Measurements from ENCODE around the gene FNDC8. TPM values are rescaled to one million over a fixed set of nuclear protein-coding genes. Genes with fewer than 3 reads are reported as not detected.

FNDC8 gene
- total RNA-seq, result not detected

DNA sequence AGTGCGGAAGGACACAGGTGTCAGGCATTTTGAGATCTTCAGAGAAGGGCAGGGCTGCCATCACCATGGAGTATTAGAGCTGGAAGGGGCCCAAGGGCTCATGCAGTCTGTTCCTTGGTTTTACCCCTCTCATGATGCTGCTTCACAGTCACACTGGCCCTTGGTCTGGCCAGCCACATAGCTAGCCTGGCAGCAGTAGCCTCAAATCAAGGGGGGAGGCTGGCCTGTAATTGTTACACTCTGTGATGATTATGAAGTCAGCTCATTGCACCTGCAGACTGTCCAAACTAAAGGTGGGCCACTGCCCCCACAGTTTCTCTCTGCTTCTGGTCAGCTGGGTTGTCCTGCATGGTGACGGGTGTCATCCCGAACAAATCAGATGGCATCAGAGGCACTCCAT, at the start of gene FNDC8:
Gene FNDC8, plus strand, starts transcription at position 301 of the 400 bp plus-strand sequence. Its CDS starts 79 bp downstream, at position 380.
- Mint-ChIP-seq H3K4me3 (no peak within 1 kb of the TSS), H3K4me1 (peaks cover 17% of the 10 kb centered on the region), H3K27ac (no peak within 1 kb of the TSS), H3K36me3 (ENCODE audit: low read depth) (peaks cover 16% of the 10 kb centered on the region), H3K9me3 (no peaks in the 10 kb centered on the region), H3K27me3 (no peaks in the 10 kb centered on the region)
- ATAC-seq (replicated peaks), result no peak

DNA sequence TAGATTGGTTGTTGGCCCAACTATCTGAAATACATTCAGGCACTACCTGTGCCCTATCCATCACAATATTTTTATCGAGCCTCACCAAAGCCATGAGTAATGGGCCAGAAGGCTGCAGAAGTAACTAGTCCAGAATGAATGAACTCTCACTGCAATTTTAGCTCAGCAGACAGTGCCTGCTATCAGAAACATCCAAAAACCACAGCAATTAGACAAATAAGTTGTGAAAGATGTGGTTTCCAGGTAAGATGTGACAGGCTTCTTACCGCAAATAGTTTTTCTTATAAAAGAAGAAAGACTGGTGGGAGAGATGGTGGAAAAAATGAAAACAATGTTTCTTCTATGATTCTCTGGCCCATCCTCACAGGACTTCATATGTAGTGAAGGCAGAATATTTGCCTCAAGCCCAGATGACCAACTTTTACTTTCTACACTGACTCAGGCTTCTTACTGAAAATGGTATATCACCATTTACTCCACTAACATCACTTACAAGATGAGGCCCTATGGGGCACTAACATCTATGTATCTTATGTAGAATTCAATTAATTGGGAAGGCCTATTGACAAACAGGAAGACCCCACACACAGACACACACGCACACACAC, 48.1 kb upstream of the FNDC8 start:
- Mint-ChIP-seq H3K27ac (peak overlapping the region; percentile 86), H3K27me3 (no peaks in the 10 kb centered on the region), H3K4me3 (peak overlapping the region; percentile 75), H3K4me1 (peaks cover 37% of the 10 kb centered on the region), H3K36me3 (ENCODE audit: low read depth) (peaks cover 45% of the 10 kb centered on the region), H3K9me3 (no peaks in the 10 kb centered on the region)
- ATAC-seq (replicated peaks), result peak; percentile 78

DNA sequence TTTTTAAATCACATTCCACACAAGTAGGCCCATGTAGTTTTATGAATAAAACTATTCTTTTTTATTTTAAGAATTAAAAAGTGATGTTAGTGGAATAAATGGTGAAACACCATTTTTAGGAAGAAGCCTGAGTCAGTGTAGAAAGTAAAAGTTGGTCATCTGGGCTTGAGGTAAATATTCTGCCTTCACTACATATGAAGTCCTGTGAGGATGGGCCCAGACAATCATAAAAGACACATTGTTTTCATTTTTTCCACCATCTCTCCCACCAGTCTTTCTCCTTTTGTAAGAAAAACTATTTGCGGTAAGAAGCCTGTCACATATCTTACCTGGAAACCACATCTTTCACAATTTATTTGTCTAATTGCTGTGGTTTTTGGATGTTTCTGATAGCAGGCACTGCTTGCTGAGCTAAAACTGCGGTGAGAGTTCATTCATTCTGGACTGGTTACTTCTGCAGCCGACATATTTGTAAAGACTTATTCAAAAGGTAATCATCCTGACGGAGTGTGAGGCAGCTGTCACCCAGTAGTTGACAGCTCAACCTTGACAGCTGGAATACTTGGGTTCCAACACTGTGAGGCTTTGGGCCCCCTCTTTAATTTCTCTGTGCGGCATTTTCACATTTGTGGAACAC, 47.3 kb upstream of the FNDC8 start:
- no peaks in the 10 kb centered on the region for H3K9me3 Mint-ChIP-seq
- ATAC-seq (replicated peaks), result peak; percentile 71
- peaks cover 32% of the 10 kb centered on the region for H3K4me1 Mint-ChIP-seq
- H3K27me3 Mint-ChIP-seq, result no peaks in the 10 kb centered on the region
- peak overlapping the region; percentile 86 for H3K27ac Mint-ChIP-seq
- H3K4me3 Mint-ChIP-seq, result peak overlapping the region; percentile 75
- peaks cover 36% of the 10 kb centered on the region for H3K36me3 Mint-ChIP-seq (ENCODE audit: low read depth)

DNA sequence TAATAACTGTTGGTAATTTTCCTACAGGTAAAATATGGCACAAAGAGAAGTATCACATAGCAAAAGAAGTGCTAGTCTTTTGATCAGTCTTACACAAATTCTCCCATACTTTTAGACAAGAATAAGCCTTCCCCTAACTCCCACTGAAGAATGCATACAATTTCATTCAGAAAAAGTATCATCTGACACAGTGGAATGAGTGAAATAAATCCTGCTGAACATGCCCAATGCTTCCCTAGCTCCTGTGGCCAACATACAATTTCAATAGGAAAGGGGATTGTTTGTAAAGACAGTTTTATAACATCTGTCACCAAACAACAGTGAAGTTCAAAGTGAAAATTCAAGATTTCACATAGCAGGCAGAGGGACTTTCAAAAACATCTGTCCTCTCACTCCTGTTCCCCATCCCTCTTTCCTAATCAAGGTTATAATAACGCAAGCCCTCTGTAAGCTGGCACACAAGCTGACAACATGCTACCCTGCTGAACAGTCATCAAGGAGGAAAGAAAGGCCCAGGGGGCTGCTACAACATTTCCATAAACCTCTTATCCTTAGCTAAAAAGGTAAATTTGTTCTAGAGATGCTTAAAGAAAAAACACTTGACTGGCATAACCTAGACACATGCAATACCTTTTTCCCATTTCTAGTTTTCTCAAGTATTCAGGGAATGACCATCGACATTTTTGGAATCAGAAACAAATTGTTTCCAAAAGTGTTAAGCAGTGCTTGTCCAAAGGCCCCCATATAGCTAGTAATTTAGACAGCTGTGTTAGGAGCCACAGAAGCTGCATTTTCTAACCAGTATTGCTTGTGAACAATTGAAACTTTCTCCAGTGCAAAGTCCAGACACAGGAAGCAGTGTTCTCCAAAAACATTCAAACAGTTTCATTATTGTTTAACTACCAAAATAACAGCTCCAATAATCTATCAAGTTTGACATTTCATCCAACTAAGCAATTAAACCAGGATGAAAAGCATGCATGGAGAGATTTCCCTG, 46.4 kb upstream of the FNDC8 start:
- H3K4me3 Mint-ChIP-seq, result peak overlapping the region; percentile 75
- peak overlapping the region; percentile 86 for H3K27ac Mint-ChIP-seq
- ATAC-seq (replicated peaks), result no peak
- no peaks in the 10 kb centered on the region for H3K27me3 Mint-ChIP-seq
- peaks cover 33% of the 10 kb centered on the region for H3K4me1 Mint-ChIP-seq
- no peaks in the 10 kb centered on the region for H3K9me3 Mint-ChIP-seq
- peaks cover 37% of the 10 kb centered on the region for H3K36me3 Mint-ChIP-seq (ENCODE audit: low read depth)

DNA sequence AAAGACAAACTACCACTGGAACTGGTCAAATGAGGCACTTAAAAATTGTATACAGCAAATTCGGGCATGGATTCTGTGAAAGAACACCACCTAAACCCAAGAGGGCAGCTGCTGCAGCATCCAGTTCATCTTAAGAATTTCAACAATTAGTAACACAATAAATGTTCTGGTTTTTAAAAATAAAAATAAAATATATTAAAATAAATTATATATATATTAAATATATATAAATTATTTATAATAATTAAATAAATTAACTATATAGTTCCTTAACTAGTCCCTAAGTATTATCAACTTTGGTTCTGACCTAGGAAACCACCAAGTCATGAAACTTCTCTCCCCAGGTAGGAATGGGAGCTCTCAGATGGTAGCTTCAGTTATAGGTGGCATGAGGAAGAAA, 44.5 kb upstream of the FNDC8 start:
- H3K27ac Mint-ChIP-seq, result no peak overlapping the region
- ATAC-seq (replicated peaks), result no peak
- no peaks in the 10 kb centered on the region for H3K9me3 Mint-ChIP-seq
- peaks cover 35% of the 10 kb centered on the region for H3K36me3 Mint-ChIP-seq (ENCODE audit: low read depth)
- no peak overlapping the region for H3K4me3 Mint-ChIP-seq
- H3K4me1 Mint-ChIP-seq, result peaks cover 47% of the 10 kb centered on the region
- no peaks in the 10 kb centered on the region for H3K27me3 Mint-ChIP-seq

DNA sequence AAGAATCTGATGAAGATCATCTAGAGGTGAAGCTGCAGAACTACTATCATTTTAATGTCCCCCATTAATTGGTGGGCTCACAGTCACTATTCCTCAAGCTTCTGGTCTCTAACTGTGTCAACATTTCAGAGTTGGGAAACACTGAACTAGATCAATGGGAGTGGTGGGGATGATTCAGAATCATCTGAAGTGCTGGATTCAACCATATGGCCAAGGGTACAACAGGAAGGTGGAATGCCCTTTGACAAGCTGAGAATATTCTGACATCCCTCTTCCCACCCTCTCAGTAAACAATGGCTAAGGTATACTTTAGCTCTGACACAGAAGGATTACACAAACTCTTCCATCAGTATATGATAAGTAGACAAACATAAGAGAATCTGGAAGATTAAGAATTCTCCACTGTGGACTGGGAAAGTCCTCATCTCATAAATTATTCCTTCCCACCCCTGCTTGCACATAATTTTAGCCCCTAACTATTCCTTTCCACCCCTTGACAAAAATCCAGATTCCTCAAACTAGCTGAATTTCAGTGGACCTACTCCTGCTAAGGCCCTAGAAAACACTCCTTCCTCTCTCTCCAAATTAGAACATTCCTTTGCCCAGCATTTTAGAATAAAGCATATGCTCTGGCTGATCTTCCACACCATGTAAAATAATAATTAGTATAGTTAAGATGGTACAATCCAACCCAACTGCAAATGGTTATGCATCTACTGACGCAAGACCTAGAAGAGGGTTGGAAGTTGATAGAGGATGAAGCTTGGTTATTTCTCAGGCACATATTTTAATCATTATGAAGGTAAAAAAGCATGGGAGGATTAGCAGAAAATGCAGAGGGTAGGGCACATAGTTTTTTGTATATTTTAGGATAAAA, 41.6 kb upstream of the FNDC8 start:
- Mint-ChIP-seq H3K36me3 (ENCODE audit: low read depth) (peaks cover 20% of the 10 kb centered on the region), H3K9me3 (no peaks in the 10 kb centered on the region), H3K27ac (peak overlapping the region; percentile 84), H3K4me1 (peaks cover 42% of the 10 kb centered on the region), H3K27me3 (no peaks in the 10 kb centered on the region), H3K4me3 (peak overlapping the region; percentile 98)
- ATAC-seq (replicated peaks), result no peak

DNA sequence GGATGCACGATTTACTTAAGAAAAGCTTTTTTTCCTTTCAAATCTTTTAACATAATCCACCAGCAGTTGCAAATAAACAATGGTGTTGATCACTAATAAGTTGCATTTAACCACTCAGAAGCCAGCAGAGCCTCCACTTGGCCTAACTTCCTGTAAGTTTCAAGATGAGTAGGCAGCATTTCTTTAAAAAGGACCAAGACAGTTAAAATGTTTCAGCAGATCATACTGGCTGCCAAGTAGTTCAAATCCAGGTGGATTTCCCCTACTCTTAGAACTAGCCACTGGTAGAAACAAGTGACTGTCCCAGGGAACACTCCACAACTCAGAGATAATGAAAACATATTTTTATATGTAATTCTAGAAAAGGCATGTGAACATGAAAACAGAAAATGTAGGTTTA, 40.9 kb upstream of the FNDC8 start:
- Mint-ChIP-seq H3K36me3 (ENCODE audit: low read depth) (peaks cover 25% of the 10 kb centered on the region), H3K4me3 (peak overlapping the region; percentile 98), H3K9me3 (no peaks in the 10 kb centered on the region), H3K27me3 (no peaks in the 10 kb centered on the region), H3K27ac (peak overlapping the region; percentile 84), H3K4me1 (peaks cover 44% of the 10 kb centered on the region)
- ATAC-seq (replicated peaks), result peak; percentile 61

DNA sequence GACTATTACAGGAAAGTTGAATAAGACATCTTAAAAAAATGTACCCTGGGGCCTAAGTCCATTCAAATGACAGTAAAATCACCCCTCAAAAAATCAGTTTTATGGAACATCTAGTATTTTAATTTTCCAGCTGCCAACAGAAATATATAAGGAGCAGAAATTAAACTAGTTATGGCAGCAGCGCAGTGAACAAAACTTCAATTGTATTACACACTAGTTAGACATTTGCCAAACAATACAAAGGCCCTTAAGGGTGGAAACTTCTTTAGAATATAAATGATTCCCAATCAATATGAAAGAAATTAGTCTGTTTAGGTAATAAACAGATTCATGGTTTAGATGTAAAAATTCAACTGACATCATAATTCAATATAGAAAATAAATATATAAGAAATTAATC, 39.8 kb upstream of the FNDC8 start:
- peak overlapping the region; percentile 98 for H3K4me3 Mint-ChIP-seq
- H3K4me1 Mint-ChIP-seq, result peaks cover 52% of the 10 kb centered on the region
- peak overlapping the region; percentile 84 for H3K27ac Mint-ChIP-seq
- no peak for ATAC-seq (replicated peaks)
- no peaks in the 10 kb centered on the region for H3K27me3 Mint-ChIP-seq
- no peaks in the 10 kb centered on the region for H3K9me3 Mint-ChIP-seq
- peaks cover 33% of the 10 kb centered on the region for H3K36me3 Mint-ChIP-seq (ENCODE audit: low read depth)

DNA sequence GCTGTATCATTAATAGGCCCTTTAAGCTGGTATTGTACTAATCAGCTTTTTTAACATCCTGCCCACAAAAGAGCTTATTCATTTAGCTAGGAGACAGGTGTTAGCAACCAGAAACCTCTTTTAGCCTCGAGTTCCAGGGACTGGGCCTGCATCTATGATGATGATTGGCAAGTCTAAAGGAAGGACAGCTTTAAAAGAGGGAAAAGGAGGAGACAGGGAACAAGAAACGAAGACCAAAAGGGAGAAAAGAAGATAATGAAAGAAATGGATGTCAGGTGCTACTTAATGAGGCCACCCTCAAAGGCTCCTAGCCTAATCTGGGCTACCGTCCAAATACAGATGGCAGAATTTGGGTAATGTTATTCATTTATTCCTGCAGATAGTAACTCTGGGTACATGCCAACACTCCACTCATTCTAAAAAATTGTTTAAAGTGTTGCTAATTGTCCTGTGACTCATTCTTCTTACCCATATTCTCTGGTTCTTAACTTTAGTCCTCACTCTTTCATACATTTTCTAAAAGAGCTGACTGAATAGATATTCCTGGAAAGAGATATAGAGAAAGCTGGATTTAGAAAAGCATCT, 39.2 kb upstream of the FNDC8 start:
- H3K27me3 Mint-ChIP-seq, result no peaks in the 10 kb centered on the region
- H3K36me3 Mint-ChIP-seq (ENCODE audit: low read depth), result peaks cover 37% of the 10 kb centered on the region
- H3K27ac Mint-ChIP-seq, result peak overlapping the region; percentile 73
- H3K4me1 Mint-ChIP-seq, result peaks cover 56% of the 10 kb centered on the region
- peak overlapping the region; percentile 98 for H3K4me3 Mint-ChIP-seq
- no peaks in the 10 kb centered on the region for H3K9me3 Mint-ChIP-seq
- peak; percentile 63 for ATAC-seq (replicated peaks)

DNA sequence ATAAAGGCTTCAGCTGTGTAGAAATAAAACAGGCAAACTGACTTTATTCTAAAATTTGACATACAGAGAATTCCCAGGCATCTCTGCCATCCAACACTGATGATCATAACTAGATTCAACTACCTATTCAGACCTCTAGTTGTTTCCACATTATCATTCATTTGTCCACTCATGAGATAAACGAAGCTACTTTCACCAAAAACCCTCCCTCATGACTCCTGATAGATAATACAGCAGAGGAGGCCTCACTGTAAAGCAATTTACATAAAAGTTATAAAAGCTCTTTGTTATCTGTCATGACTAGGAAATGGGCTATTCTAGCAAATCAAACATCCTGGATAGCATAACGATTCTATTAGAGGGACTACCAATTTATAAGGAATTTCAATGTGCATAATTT, 38.3 kb upstream of the FNDC8 start:
- ATAC-seq (replicated peaks), result no peak
- peaks cover 44% of the 10 kb centered on the region for H3K36me3 Mint-ChIP-seq (ENCODE audit: low read depth)
- H3K4me3 Mint-ChIP-seq, result peak overlapping the region; percentile 98
- peaks cover 56% of the 10 kb centered on the region for H3K4me1 Mint-ChIP-seq
- H3K27ac Mint-ChIP-seq, result peak overlapping the region; percentile 73
- no peaks in the 10 kb centered on the region for H3K27me3 Mint-ChIP-seq
- no peaks in the 10 kb centered on the region for H3K9me3 Mint-ChIP-seq

DNA sequence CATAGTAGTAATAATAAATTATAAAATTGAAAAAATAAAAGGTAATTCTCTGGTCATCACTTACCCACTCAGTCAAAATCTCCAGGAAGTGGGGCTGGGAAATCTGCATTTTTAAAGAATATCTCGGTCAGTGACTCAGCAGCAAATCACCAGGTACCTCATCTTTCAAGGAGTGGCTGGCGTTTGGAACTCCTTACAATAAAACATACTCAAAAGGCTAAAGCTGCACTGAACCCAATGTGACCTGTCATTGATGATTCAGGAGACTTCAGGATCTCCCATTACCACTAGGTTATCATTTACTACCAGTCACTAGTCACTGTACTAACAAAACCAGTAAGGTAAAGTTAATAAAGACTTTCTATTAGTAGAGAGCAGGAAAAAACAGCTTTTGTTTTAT, 36.4 kb upstream of the FNDC8 start:
- peaks cover 42% of the 10 kb centered on the region for H3K36me3 Mint-ChIP-seq (ENCODE audit: low read depth)
- H3K9me3 Mint-ChIP-seq, result no peaks in the 10 kb centered on the region
- H3K4me1 Mint-ChIP-seq, result peaks cover 49% of the 10 kb centered on the region
- peak; percentile 19 for ATAC-seq (replicated peaks)
- H3K27ac Mint-ChIP-seq, result peak overlapping the region; percentile 80
- H3K27me3 Mint-ChIP-seq, result no peaks in the 10 kb centered on the region
- H3K4me3 Mint-ChIP-seq, result peak overlapping the region; percentile 98

DNA sequence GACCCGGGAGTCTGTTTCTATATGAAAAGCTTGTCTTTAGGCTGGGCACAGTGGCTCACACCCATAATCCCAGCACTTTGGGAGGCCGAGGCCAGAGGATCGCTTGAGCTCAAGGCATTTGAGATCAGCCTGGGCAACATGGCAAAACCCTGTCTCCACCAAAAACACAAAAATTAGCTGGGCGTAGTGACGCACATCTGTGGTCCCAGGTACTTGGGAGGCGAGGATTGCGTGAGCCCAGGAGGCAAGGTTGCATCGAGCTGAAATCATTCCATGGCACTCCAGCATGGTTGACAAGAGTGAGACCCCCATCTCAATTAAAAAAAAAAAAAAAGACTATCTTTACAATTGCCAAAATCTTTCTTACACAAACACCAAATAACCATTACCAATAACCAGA, 35.3 kb upstream of the FNDC8 start:
- Mint-ChIP-seq H3K27ac (peak overlapping the region; percentile 96), H3K36me3 (ENCODE audit: low read depth) (peaks cover 33% of the 10 kb centered on the region), H3K4me3 (peak overlapping the region; percentile 98), H3K9me3 (no peaks in the 10 kb centered on the region), H3K4me1 (peaks cover 37% of the 10 kb centered on the region), H3K27me3 (no peaks in the 10 kb centered on the region)
- ATAC-seq (replicated peaks), result no peak

DNA sequence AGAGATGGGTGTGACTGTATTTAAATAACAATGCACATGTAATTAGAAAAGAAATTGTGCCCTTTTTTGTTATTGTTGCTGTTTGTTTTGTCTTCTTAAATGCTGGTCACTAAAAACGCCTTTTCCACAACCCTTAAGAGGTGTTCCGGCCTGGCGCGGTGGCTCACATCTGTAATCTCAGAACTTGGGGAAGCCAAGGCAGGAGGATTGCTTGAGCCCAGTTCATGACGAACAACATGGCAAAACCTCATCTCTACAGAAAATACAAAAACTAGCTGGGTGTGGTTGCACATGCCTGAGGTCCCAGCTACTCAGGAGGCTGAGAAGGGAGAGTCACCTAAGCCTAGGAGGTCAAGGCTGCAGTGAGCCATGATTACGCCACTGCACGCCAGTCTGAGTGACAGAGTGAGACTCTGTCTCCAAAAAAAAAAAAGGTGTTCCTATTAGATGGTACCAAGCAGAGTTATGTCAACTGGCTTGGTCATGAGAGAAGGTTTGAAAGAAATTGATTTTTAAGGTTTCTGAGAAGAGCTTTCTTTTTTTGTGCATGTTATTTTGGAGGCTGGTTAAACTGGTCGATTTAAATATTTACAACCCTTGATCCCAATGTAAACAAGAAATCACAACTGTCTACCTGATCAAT, 34.4 kb upstream of the FNDC8 start:
- H3K9me3 Mint-ChIP-seq, result no peaks in the 10 kb centered on the region
- H3K36me3 Mint-ChIP-seq (ENCODE audit: low read depth), result peaks cover 33% of the 10 kb centered on the region
- no peaks in the 10 kb centered on the region for H3K27me3 Mint-ChIP-seq
- peaks cover 32% of the 10 kb centered on the region for H3K4me1 Mint-ChIP-seq
- H3K27ac Mint-ChIP-seq, result peak overlapping the region; percentile 96
- peak overlapping the region; percentile 98 for H3K4me3 Mint-ChIP-seq
- ATAC-seq (replicated peaks), result no peak

Data from activated T-helper 17 cell treated with anti-CD3 and anti-CD28 coated beads, Interleukin-2, amount 50 U/mL, for 72 hours (primary cell).